Suprapubic skin (tissue), 4 donors: Measurements from ENCODE around the gene TBXAS1. TPM values are rescaled to one million over a fixed set of nuclear protein-coding genes. Genes with fewer than 3 reads are reported as not detected.

Source experiments
- DNase-seq, 2 donors: peaks; one replicate each; pipeline ENCODE4 v3.0.0-alpha.2; 2019; ENCODE audit warnings: low spot score in 2 of 2
- H3K27ac ChIP-seq: fragments of 200-600 bp; sonication (generic); one replicate; pipeline ENCODE4 v1.5.1; 2019
- H3K27me3 ChIP-seq: fragments of 200-600 bp; sonication (generic); one replicate; pipeline ENCODE4 v1.5.1; 2019
- H3K36me3 ChIP-seq: fragments of 200-600 bp; sonication (generic); one replicate; pipeline ENCODE4 v1.5.1; 2019
- H3K4me1 ChIP-seq: fragments of 200-600 bp; sonication (generic); one replicate; pipeline ENCODE4 v1.5.1; 2019
- H3K4me3 ChIP-seq: fragments of 200-600 bp; sonication (generic); one replicate; pipeline ENCODE4 v1.5.1; 2019; ENCODE audit warnings: mild to moderate bottlenecking
- H3K9me3 ChIP-seq: fragments of 200-600 bp; sonication (generic); one replicate; pipeline ENCODE4 v1.5.1; 2019
- CTCF ChIP-seq, 2 donors: fragments of 200-600 bp in 1 of 2; fragments of 450-650 bp in 1 of 2; sonication (generic) in 1 of 2; IDR thresholded peaks; one replicate each; pipeline ENCODE4 v1.5.1; 2016 to 2019; ENCODE audit warnings: antibody characterized with exemption in 2 of 2, mild to moderate bottlenecking in 1 of 2, moderate library complexity in 1 of 2
- EP300 ChIP-seq: sonication (generic); formaldehyde crosslinking; IDR thresholded peaks from one replicate; pipeline ENCODE4 v1.6.1; 2017; ENCODE audit warnings: antibody characterized with exemption
- POLR2A ChIP-seq, 2 donors: fragments of 450-650 bp; IDR thresholded peaks; one replicate each; pipeline ENCODE4 v1.6.1; 2017; ENCODE audit warnings: antibody characterized with exemption in 2 of 2, mild to moderate bottlenecking in 2 of 2, moderate library complexity in 2 of 2
- POLR2AphosphoS5 ChIP-seq, 3 donors: sonication (generic); formaldehyde crosslinking; IDR thresholded peaks; one replicate each; pipeline ENCODE4 v1.6.1; 2017; ENCODE audit warnings: antibody characterized with exemption in 3 of 3
- WGBS: methylation state at CpG from one replicate; pipeline ENCODE4 v1.1.5; 2018; 5-methylcytosine and 5-hydroxymethylcytosine counted together
- total RNA-seq, 4 donors: library from RNA; depleted of rRNA; stranded (reverse); fragments of >200 nt; gene quantifications; one replicate each; pipeline ENCODE4 v1.1.0, GENCODE V29; 2016

Gene TBXAS1
- total RNA-seq, 4 donors from 2014 or later: 1.4 to 2.4 (median 2.1) TPM

- no peak for DNase-seq
- H3K4me3 ChIP-seq: no peak overlapping the region
- no peaks in the 10 kb centered on the region for H3K27me3 ChIP-seq
- H3K36me3 ChIP-seq: peaks cover 21% of the 10 kb centered on the region
- 77% methylated on average over 6 of the region's 6 CpGs for WGBS
- no peaks in the 10 kb centered on the region for H3K9me3 ChIP-seq
- no peaks in the 10 kb centered on the region for H3K4me1 ChIP-seq
- no peak overlapping the region for H3K27ac ChIP-seq
- TF ChIP-seq POLR2A (IDR thresholded peaks at IDR 0.05): no peak
These were observed 216.6 kb downstream of the TBXAS1 start for GRCh38 chr7:140045697-140046096.

GRCh38 chr7:140047197-140047596, 218.1 kb downstream of the TBXAS1 start:
- Histone ChIP-seq H3K27me3 (no peaks in the 10 kb centered on the region), H3K36me3 (peaks cover 15% of the 10 kb centered on the region), H3K27ac (no peak overlapping the region), H3K4me1 (no peaks in the 10 kb centered on the region), H3K9me3 (no peaks in the 10 kb centered on the region), H3K4me3 (no peak overlapping the region)
- TF ChIP-seq POLR2AphosphoS5 (IDR thresholded peaks at IDR 0.05) (no peak), POLR2A (IDR thresholded peaks at IDR 0.05) (no peak), CTCF (IDR thresholded peaks at IDR 0.05) (no peak), EP300 (no peak)
- 94% methylated on average over 3 of the region's 3 CpGs for WGBS
- no peak for DNase-seq

- H3K27me3 ChIP-seq: no peaks in the 10 kb centered on the region
- no peaks in the 10 kb centered on the region for H3K9me3 ChIP-seq
- no peak overlapping the region for H3K27ac ChIP-seq
- TF ChIP-seq CTCF (IDR thresholded peaks at IDR 0.05) (no peak), EP300 (no peak), POLR2A (IDR thresholded peaks at IDR 0.05) (no peak), POLR2AphosphoS5 (IDR thresholded peaks at IDR 0.05) (no peak)
- 98% methylated on average over 4 of the region's 4 CpGs for WGBS
- no peak for DNase-seq
- H3K4me1 ChIP-seq: no peaks in the 10 kb centered on the region
- H3K4me3 ChIP-seq: no peak overlapping the region
- H3K36me3 ChIP-seq: peaks cover 15% of the 10 kb centered on the region
These were observed 219.1 kb downstream of the TBXAS1 start for GRCh38 chr7:140048138-140048537.

- Histone ChIP-seq H3K36me3 (peaks cover 15% of the 10 kb centered on the region), H3K4me3 (no peak overlapping the region), H3K27me3 (no peaks in the 10 kb centered on the region), H3K4me1 (no peaks in the 10 kb centered on the region), H3K27ac (no peak overlapping the region), H3K9me3 (no peaks in the 10 kb centered on the region)
- no peak for TF ChIP-seq POLR2A (IDR thresholded peaks at IDR 0.05)
- no peak for TF ChIP-seq POLR2AphosphoS5 (IDR thresholded peaks at IDR 0.05)
- WGBS: 71% methylated on average over 1 of the region's 1 CpG
- no peak for DNase-seq
These were observed 219.9 kb downstream of the TBXAS1 start for GRCh38 chr7:140048989-140049338.

- TF ChIP-seq CTCF (IDR thresholded peaks at IDR 0.05): no peak
- TF ChIP-seq POLR2AphosphoS5 (IDR thresholded peaks at IDR 0.05): no peak
- no peak for TF ChIP-seq POLR2A (IDR thresholded peaks at IDR 0.05)
- no peak for TF ChIP-seq EP300
- Histone ChIP-seq H3K9me3 (no peaks in the 10 kb centered on the region), H3K4me3 (no peak overlapping the region), H3K27ac (no peak overlapping the region), H3K36me3 (peaks cover 13% of the 10 kb centered on the region), H3K4me1 (no peaks in the 10 kb centered on the region), H3K27me3 (no peaks in the 10 kb centered on the region)
- 74% methylated on average over 5 of the region's 5 CpGs for WGBS
- DNase-seq: no peak
These were observed 220.4 kb downstream of the TBXAS1 start for GRCh38 chr7:140049339-140050024.

GRCh38 chr7:140050100-140050499, 221.0 kb downstream of the TBXAS1 start:
- Histone ChIP-seq H3K36me3 (peaks cover 13% of the 10 kb centered on the region), H3K27ac (no peak overlapping the region), H3K9me3 (no peaks in the 10 kb centered on the region), H3K4me3 (no peak overlapping the region), H3K4me1 (no peaks in the 10 kb centered on the region), H3K27me3 (no peaks in the 10 kb centered on the region)
- WGBS: 83% methylated on average over 3 of the region's 3 CpGs
- no peak for TF ChIP-seq EP300
- TF ChIP-seq POLR2AphosphoS5 (IDR thresholded peaks at IDR 0.05): no peak
- no peak for TF ChIP-seq CTCF (IDR thresholded peaks at IDR 0.05)
- no peak for TF ChIP-seq POLR2A (IDR thresholded peaks at IDR 0.05)
- no peak for DNase-seq
